ENCODE results near the gene RAB33A.

RAB33A gene

GRCh38 chrX:130179579-130180215 lies 7.9 kb downstream of the RAB33A start:
- TF ChIP-seq GATA2 (IDR thresholded peaks at IDR 0.05; ENCODE audit: low read depth, low read length) (no peak), GATA3 (IDR thresholded peaks at IDR 0.05; ENCODE audit: low read depth, low read length) (no peak)

- TF ChIP-seq GATA3 (IDR thresholded peaks at IDR 0.05; ENCODE audit: low read depth, low read length) (no peak), GATA2 (IDR thresholded peaks at IDR 0.05; ENCODE audit: low read depth, low read length) (no peak)
These were observed 12.4 kb downstream of the RAB33A start for GRCh38 chrX:130184168-130184567.

GRCh38 chrX:130184857-130185256 lies 13.1 kb downstream of the RAB33A start:
- TF ChIP-seq GATA3 (IDR thresholded peaks at IDR 0.05; ENCODE audit: low read depth, low read length): no peak
- TF ChIP-seq GATA2 (IDR thresholded peaks at IDR 0.05; ENCODE audit: low read depth, low read length): no peak

GRCh38 chrX:130186651-130187050 lies 14.9 kb downstream of the RAB33A start:
- TF ChIP-seq GATA2 (IDR thresholded peaks at IDR 0.05; ENCODE audit: low read depth, low read length): no peak
- TF ChIP-seq GATA3 (IDR thresholded peaks at IDR 0.05; ENCODE audit: low read depth, low read length): no peak

GRCh38 chrX:130190801-130191200 lies 19.0 kb downstream of the RAB33A start:
- TF ChIP-seq GATA3 (IDR thresholded peaks at IDR 0.05; ENCODE audit: low read depth, low read length) (no peak), GATA2 (IDR thresholded peaks at IDR 0.05; ENCODE audit: low read depth, low read length) (no peak)

GRCh38 chrX:130196466-130196865 lies 24.7 kb downstream of the RAB33A start:
- no peak for TF ChIP-seq GATA3 (IDR thresholded peaks at IDR 0.05; ENCODE audit: low read depth, low read length)
- no peak for TF ChIP-seq GATA2 (IDR thresholded peaks at IDR 0.05; ENCODE audit: low read depth, low read length)

- TF ChIP-seq GATA2 (IDR thresholded peaks at IDR 0.05; ENCODE audit: low read depth, low read length): no peak
- TF ChIP-seq GATA3 (IDR thresholded peaks at IDR 0.05; ENCODE audit: low read depth, low read length): no peak
These were observed 25.7 kb downstream of the RAB33A start for GRCh38 chrX:130197464-130197863.

- TF ChIP-seq GATA2 (IDR thresholded peaks at IDR 0.05; ENCODE audit: low read depth, low read length): no peak
These were observed 32.9 kb downstream of the RAB33A start for GRCh38 chrX:130204647-130205046.

GRCh38 chrX:130211415-130212186 lies 39.8 kb downstream of the RAB33A start:
- TF ChIP-seq GATA2 (IDR thresholded peaks at IDR 0.05; ENCODE audit: low read depth, low read length) (no peak), GATA3 (IDR thresholded peaks at IDR 0.05; ENCODE audit: low read depth, low read length) (no peak)

- no peak for TF ChIP-seq GATA2 (IDR thresholded peaks at IDR 0.05; ENCODE audit: low read depth, low read length)
- TF ChIP-seq GATA3 (IDR thresholded peaks at IDR 0.05; ENCODE audit: low read depth, low read length): no peak
These were observed 40.6 kb downstream of the RAB33A start for GRCh38 chrX:130212371-130212770.

GRCh38 chrX:130213376-130213775 lies 41.6 kb downstream of the RAB33A start:
- TF ChIP-seq GATA2 (IDR thresholded peaks at IDR 0.05; ENCODE audit: low read depth, low read length): no peak
- TF ChIP-seq GATA3 (IDR thresholded peaks at IDR 0.05; ENCODE audit: low read depth, low read length): no peak

- TF ChIP-seq GATA3 (IDR thresholded peaks at IDR 0.05; ENCODE audit: low read depth, low read length) (no peak), GATA2 (IDR thresholded peaks at IDR 0.05; ENCODE audit: low read depth, low read length) (no peak)
These were observed 44.6 kb downstream of the RAB33A start for GRCh38 chrX:130216320-130216719.

- TF ChIP-seq GATA3 (IDR thresholded peaks at IDR 0.05; ENCODE audit: low read depth, low read length) (no peak), GATA2 (IDR thresholded peaks at IDR 0.05; ENCODE audit: low read depth, low read length) (no peak)
These were observed 53.0 kb downstream of the RAB33A start for GRCh38 chrX:130224810-130225209.

GRCh38 chrX:130228871-130229270 lies 57.1 kb downstream of the RAB33A start:
- TF ChIP-seq GATA2 (IDR thresholded peaks at IDR 0.05; ENCODE audit: low read depth, low read length): no peak
